GM10266 (cell line): Measurements from ENCODE around the gene ARL5C.
"Not testable (repeated sequence)": the region's sequence is repeated elsewhere in the genome, so short reads cannot be mapped to it uniquely, and the experiment has no call there.

ENCODE experiments used
- DNase-seq: peaks from one replicate; pipeline ENCODE4 v3.0.0; 2012; ENCODE audit errors: extremely low spot score
- CTCF ChIP-seq: IDR thresholded peaks from 2 replicates; pipeline ENCODE4 v1.5.1; 2012; ENCODE audit warnings: mild to moderate bottlenecking, low read depth; ENCODE audit not compliant: control insufficient read depth, insufficient read depth; ENCODE audit errors: missing control alignments

ARL5C gene

GRCh38 chr17:39173526-39174274 lies 7.7 kb upstream of the ARL5C start:
- TF ChIP-seq CTCF, result no peak
- DNase-seq, result no peak

GRCh38 chr17:39173080-39173479 lies 7.1 kb upstream of the ARL5C start:
- no peak for DNase-seq
- no peak for TF ChIP-seq CTCF

GRCh38 chr17:39171933-39172332 lies 6.0 kb upstream of the ARL5C start:
- TF ChIP-seq CTCF, result no peak
- no peak for DNase-seq

GRCh38 chr17:39170558-39170957 lies 4.6 kb upstream of the ARL5C start:
- TF ChIP-seq CTCF, result no peak

GRCh38 chr17:39170109-39170508 lies 4.1 kb upstream of the ARL5C start:
- no peak for DNase-seq
- no peak for TF ChIP-seq CTCF

More at GRCh38 chr17:39170558-39170957, 4.6 kb upstream of the ARL5C start:
- no peak for DNase-seq

- no peak for DNase-seq
- TF ChIP-seq CTCF, result no peak
Measured at GRCh38 chr17:39169518-39169917, 3.6 kb upstream of the ARL5C start.

GRCh38 chr17:39169101-39169500 lies 3.1 kb upstream of the ARL5C start:
- TF ChIP-seq CTCF, result no peak
- no peak for DNase-seq

- DNase-seq, result not testable (repeated sequence)
Measured at GRCh38 chr17:39168503-39168902, 2.5 kb upstream of the ARL5C start.
